Measurements from ENCODE around the gene RSPO3. TPM values are rescaled to one million over a fixed set of nuclear protein-coding genes. Genes with fewer than 3 reads are reported as not detected.
A peak's percentile ranks its signal among the peaks of the same experiment; 100 is the strongest.

The RSPO3 gene
- total RNA-seq, 6 experiments from 2014 or later: 0.75 to 3.6 (median 1.3) TPM

DNA sequence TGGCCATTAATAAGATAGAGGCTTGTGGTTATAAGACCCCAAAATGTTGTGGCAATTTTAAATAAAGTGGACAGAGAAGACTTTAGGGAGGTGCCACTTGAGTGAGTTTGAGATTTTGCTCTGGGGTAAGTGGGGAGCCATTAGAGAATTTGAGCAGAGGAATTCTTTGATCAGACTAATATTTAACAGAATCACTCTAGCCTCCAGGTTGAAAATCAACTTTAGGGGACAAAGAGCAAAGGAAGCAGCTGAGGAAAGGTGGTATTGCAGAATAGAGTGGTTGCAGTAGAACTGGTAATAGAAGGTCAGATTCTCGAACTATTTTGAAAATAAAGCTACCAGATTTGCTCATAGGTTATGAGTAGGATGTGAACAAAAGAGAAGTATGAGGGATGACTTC, 97.5 kb downstream of the RSPO3 start:
- TF ChIP-seq POLR2A (IDR thresholded peaks at IDR 0.05): no peak
- TF ChIP-seq, protein P1, sequence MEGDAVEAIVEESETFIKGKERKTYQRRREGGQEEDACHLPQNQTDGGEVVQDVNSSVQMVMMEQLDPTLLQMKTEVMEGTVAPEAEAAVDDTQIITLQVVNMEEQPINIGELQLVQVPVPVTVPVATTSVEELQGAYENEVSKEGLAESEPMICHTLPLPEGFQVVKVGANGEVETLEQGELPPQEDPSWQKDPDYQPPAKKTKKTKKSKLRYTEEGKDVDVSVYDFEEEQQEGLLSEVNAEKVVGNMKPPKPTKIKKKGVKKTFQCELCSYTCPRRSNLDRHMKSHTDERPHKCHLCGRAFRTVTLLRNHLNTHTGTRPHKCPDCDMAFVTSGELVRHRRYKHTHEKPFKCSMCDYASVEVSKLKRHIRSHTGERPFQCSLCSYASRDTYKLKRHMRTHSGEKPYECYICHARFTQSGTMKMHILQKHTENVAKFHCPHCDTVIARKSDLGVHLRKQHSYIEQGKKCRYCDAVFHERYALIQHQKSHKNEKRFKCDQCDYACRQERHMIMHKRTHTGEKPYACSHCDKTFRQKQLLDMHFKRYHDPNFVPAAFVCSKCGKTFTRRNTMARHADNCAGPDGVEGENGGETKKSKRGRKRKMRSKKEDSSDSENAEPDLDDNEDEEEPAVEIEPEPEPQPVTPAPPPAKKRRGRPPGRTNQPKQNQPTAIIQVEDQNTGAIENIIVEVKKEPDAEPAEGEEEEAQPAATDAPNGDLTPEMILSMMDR (IDR thresholded peaks at IDR 0.05): no peak
- DNase-seq (no peak), ATAC-seq (peak; percentile 97 to 99 (median 98))
- intact Hi-C loops (cut with DNase I): no loop called here
- Histone ChIP-seq H3K4me3 (no peak overlapping the region), H3K4me1 (peaks cover 0 to 20% (median 0%) of the 10 kb centered on the region in 4 donors), H3K9me3 (no peaks in the 10 kb centered on the region), H3K36me3 (no peaks in the 10 kb centered on the region), H3K27ac (peak overlapping the region in 2 of 3 donors; percentile 49 to 79), H3K27me3 (no peaks in the 10 kb centered on the region)
- 12% methylated on average over 1 of the region's 1 CpG for WGBS (ENCODE audit: insufficient coverage, low coverage, low lambda C conversion rate, missing lambda C conversion rate)

DNA sequence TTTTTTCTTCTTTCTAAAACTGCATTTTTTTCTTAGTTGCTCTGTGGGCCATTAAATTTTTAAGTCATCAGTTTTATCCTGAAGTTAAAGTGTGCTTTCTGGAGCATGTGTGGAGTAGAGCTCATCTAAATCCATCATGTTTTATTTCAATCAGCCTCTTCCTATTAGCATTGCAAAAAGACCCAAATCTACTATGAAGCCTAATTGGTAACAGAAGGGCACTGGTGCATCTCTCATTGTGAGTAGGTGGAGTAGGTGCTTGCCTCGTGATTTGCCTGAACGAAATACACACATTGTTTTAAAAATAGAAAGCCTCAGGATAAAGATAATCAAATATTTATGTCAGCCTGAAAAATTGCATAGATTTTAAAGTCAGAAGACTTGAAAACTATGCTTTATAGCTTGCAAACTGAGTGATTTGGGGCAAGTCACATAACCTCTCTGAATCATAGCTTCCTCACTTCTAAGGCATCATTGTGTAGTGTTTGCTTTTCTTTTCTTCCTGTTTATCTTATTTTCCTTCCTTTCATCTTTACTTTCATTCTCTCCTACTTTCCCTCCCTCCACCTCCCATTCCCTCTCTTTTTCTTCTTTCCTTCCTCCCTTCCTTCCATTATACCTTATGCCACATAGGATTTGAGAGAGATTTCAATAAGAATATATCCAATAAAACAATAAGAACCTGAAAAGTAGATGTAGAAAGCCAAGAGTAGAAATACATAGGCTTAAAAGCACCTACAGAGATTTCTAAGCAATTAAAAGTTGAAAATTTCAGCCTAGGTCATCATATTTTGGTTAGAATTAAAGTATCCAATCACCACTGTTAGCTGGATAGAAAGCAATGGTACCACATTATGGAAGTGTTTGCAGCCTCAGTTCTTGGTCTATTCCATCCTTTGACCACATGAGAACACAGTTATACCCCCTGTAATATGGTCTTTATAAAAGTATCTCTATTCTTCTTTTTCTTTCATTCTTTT, 98.6 kb downstream of the RSPO3 start:
- H3K9me3 ChIP-seq: no peaks in the 10 kb centered on the region
- ATAC-seq: no peak

GRCh38 chr6:127219869-127220268, 101.4 kb downstream of the RSPO3 start:
- intact Hi-C loops (cut with DNase I): no loop called here
- DNase-seq (no peak), ATAC-seq (no peak)
- H3K9me3 ChIP-seq: no peaks in the 10 kb centered on the region
- 83% methylated on average over 1 of the region's 1 CpG for WGBS (ENCODE audit: insufficient coverage, low coverage, low lambda C conversion rate, missing lambda C conversion rate)
- H3K27me3 ChIP-seq: no peaks in the 10 kb centered on the region
- H3K36me3 ChIP-seq: no peaks in the 10 kb centered on the region
- H3K4me1 ChIP-seq: peaks cover 0 to 20% (median 0%) of the 10 kb centered on the region in 4 donors
- H3K4me3 ChIP-seq: no peak overlapping the region
- no peak overlapping the region for H3K27ac ChIP-seq
- TF ChIP-seq, protein P1 (IDR thresholded peaks at IDR 0.05): no peak
- no peak for TF ChIP-seq POLR2A (IDR thresholded peaks at IDR 0.05)

More for the DNA sequence above, 98.6 kb downstream of the RSPO3 start:
- TF ChIP-seq, protein P1 (IDR thresholded peaks at IDR 0.05): no peak
- no peak for TF ChIP-seq POLR2A (IDR thresholded peaks at IDR 0.05)
- WGBS (ENCODE audit: insufficient coverage, low coverage, low lambda C conversion rate, missing lambda C conversion rate): 34% methylated on average over 2 of the region's 2 CpGs
- no peaks in the 10 kb centered on the region for H3K36me3 ChIP-seq
- peak overlapping the region in 1 of 3 donors; percentile 79 for H3K27ac ChIP-seq
- no peaks in the 10 kb centered on the region for H3K27me3 ChIP-seq
- no peak for DNase-seq
- intact Hi-C loops (cut with DNase I): no loop called here
- no peak overlapping the region for H3K4me3 ChIP-seq
- peaks cover 0 to 20% (median 0%) of the 10 kb centered on the region in 4 donors for H3K4me1 ChIP-seq

- no peak overlapping the region for H3K4me3 ChIP-seq
- intact Hi-C loops (cut with DNase I): no loop called here
- peaks cover 0 to 11% (median 0%) of the 10 kb centered on the region in 4 donors for H3K4me1 ChIP-seq
- H3K27ac ChIP-seq: no peak overlapping the region
- no peak for TF ChIP-seq POLR2A (IDR thresholded peaks at IDR 0.05)
- WGBS (ENCODE audit: insufficient coverage, low coverage, low lambda C conversion rate, missing lambda C conversion rate): 88% methylated on average over 4 of the region's 4 CpGs
- no peaks in the 10 kb centered on the region for H3K27me3 ChIP-seq
- H3K9me3 ChIP-seq: no peaks in the 10 kb centered on the region
- ATAC-seq: no peak
- DNase-seq: no peak
- H3K36me3 ChIP-seq: no peaks in the 10 kb centered on the region
Observed at GRCh38 chr6:127221201-127221600, 102.7 kb downstream of the RSPO3 start.

- Histone ChIP-seq H3K4me3 (no peak overlapping the region), H3K4me1 (no peaks in the 10 kb centered on the region), H3K27ac (no peak overlapping the region), H3K36me3 (no peaks in the 10 kb centered on the region), H3K27me3 (no peaks in the 10 kb centered on the region), H3K9me3 (no peaks in the 10 kb centered on the region)
- ATAC-seq (peak in 1 of 4 donors; percentile 35), DNase-seq (no peak)
- 75% methylated on average over 1 of the region's 1 CpG for WGBS (ENCODE audit: insufficient coverage, low coverage, low lambda C conversion rate, missing lambda C conversion rate)
- intact Hi-C loops (cut with DNase I): no loop called here
- TF ChIP-seq POLR2A (IDR thresholded peaks at IDR 0.05): no peak
- TF ChIP-seq, protein P1 (IDR thresholded peaks at IDR 0.05): no peak
Observed at GRCh38 chr6:127222418-127222817, 103.9 kb downstream of the RSPO3 start.

Data from right lobe of liver (tissue), 6 donors.